ENCODE measurements around the gene VGF.
"Not testable (repeated sequence)": the region's sequence is repeated elsewhere in the genome, so short reads cannot be mapped to it uniquely, and the experiment has no call there.

The VGF gene

DNA sequence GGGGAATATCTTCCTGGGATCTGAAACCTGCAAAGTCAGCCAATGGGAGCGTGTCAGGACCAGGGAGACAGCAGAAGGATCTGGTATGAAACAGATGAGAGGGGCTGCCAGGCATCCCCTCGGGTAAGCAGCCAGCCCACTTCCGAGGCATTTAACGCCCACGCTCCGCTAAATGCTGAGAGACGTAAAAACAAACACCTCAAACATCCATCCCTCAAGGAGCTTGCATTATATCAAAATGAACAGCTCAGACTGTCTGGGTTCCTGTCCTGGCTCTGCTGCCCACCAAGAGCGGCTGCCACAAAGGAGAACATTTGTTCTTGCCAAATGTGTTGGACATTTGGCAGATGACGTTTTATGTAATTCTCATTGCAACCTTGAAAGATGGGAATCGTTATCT, 45.5 kb downstream of the VGF start:
- TF ChIP-seq, protein P1, sequence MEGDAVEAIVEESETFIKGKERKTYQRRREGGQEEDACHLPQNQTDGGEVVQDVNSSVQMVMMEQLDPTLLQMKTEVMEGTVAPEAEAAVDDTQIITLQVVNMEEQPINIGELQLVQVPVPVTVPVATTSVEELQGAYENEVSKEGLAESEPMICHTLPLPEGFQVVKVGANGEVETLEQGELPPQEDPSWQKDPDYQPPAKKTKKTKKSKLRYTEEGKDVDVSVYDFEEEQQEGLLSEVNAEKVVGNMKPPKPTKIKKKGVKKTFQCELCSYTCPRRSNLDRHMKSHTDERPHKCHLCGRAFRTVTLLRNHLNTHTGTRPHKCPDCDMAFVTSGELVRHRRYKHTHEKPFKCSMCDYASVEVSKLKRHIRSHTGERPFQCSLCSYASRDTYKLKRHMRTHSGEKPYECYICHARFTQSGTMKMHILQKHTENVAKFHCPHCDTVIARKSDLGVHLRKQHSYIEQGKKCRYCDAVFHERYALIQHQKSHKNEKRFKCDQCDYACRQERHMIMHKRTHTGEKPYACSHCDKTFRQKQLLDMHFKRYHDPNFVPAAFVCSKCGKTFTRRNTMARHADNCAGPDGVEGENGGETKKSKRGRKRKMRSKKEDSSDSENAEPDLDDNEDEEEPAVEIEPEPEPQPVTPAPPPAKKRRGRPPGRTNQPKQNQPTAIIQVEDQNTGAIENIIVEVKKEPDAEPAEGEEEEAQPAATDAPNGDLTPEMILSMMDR (IDR thresholded peaks at IDR 0.05; ENCODE audit: borderline replicate concordance, insufficient read depth, low read depth, low read length), result no peak
- H3K4me3 ChIP-seq (ENCODE audit: low read depth, low read length), result no peak overlapping the region

DNA sequence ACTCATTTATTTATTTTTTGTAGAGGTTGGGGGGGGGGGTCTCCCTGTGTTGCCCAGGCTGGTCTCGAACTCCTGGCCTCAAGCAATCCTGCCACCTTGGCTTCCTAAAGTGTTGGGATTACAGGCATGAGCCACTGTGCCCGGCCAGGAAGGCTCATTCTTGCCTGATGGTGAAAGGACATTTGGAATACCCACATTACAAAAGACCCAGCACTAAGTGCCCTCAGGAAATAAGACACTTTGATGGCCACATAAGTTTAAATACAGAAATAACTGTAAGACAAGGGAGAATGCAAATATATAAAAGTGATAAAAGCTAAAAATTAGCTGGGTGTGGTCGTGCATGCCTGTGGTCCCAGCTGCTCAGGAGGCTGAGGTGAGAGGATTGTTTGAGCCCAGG, 46.5 kb downstream of the VGF start:
- H3K4me3 ChIP-seq (ENCODE audit: low read depth, low read length), result no peak overlapping the region
- TF ChIP-seq, protein P1 (IDR thresholded peaks at IDR 0.05; ENCODE audit: borderline replicate concordance, insufficient read depth, low read depth, low read length), result no peak

- TF ChIP-seq, protein P1 (IDR thresholded peaks at IDR 0.05; ENCODE audit: borderline replicate concordance, insufficient read depth, low read depth, low read length), result no peak
- H3K4me3 ChIP-seq (ENCODE audit: low read depth, low read length), result no peak overlapping the region
Observed at GRCh38 chr7:101116898-101117297, 48.5 kb downstream of the VGF start.

GRCh38 chr7:101115215-101115614, 50.2 kb downstream of the VGF start:
- no peak overlapping the region for H3K4me3 ChIP-seq (ENCODE audit: low read depth, low read length)
- TF ChIP-seq, protein P1 (IDR thresholded peaks at IDR 0.05; ENCODE audit: borderline replicate concordance, insufficient read depth, low read depth, low read length), result no peak

DNA sequence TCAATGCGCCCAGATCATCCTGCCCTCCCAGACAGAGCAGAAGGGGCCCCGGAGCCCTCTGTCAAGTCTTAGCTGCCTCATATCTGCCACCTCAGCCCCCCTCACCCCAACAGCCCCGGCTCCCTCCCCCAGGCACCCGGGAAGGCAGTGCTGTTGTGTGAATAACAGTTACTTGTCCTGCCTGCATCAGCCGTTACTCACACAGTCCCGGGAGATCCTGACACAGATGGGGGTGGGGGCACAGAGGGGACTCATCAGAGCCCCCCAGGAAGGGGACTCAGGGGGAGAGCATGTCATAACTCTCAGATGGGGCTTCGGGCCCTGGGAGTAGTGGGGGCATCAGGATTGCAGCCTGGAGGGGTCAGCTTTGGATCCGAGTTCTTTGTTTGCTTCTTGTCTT, 50.9 kb downstream of the VGF start:
- TF ChIP-seq, protein P1 (IDR thresholded peaks at IDR 0.05; ENCODE audit: borderline replicate concordance, insufficient read depth, low read depth, low read length), result no peak
- H3K4me3 ChIP-seq (ENCODE audit: low read depth, low read length), result no peak overlapping the region

GRCh38 chr7:101113836-101114235, 51.5 kb downstream of the VGF start:
- no peak overlapping the region for H3K4me3 ChIP-seq (ENCODE audit: low read depth, low read length)
- TF ChIP-seq, protein P1 (IDR thresholded peaks at IDR 0.05; ENCODE audit: borderline replicate concordance, insufficient read depth, low read depth, low read length), result no peak

- not testable (repeated sequence) for H3K4me3 ChIP-seq (ENCODE audit: low read depth, low read length)
Observed at GRCh38 chr7:101113140-101113539, 52.2 kb downstream of the VGF start.
